Colonic mucosa (tissue), 4 donors: ENCODE measurements around the gene AP1S3. TPM values are rescaled to one million over a fixed set of nuclear protein-coding genes. Genes with fewer than 3 reads are reported as not detected.

Experiments
- DNase-seq: peaks from one replicate; pipeline ENCODE4 v3.0.0-alpha.2; 2020
- H3K27ac ChIP-seq: fragments of 200-600 bp; one replicate; pipeline ENCODE4 v1.8.0; 2021
- H3K27me3 ChIP-seq: fragments of 200-600 bp; one replicate; pipeline ENCODE4 v1.8.0; 2021
- H3K36me3 ChIP-seq: fragments of 200-600 bp; one replicate; pipeline ENCODE4 v1.8.0; 2021
- H3K4me1 ChIP-seq: fragments of 200-600 bp; one replicate; pipeline ENCODE4 v1.8.0; 2021; ENCODE audit warnings: mild to moderate bottlenecking
- H3K4me3 ChIP-seq: fragments of 200-600 bp; one replicate; pipeline ENCODE4 v1.8.0; 2021
- H3K9ac ChIP-seq, 2 donors: one replicate each; pipeline ENCODE4 v1.7.0; 2013; ENCODE audit warnings: control low read depth in 2 of 2, low read depth in 2 of 2, low read length in 2 of 2
- H3K9me3 ChIP-seq: fragments of 200-600 bp; one replicate; pipeline ENCODE4 v1.8.0; 2021
- intact Hi-C: fragments of 100-400 bp; cut with DNase I; formaldehyde crosslinking; loops from one replicate; pipeline ENCODE4 v1.14.1; 2022
- total RNA-seq, 2 donors: library from RNA; stranded (reverse); fragmentation: NEBNext Ultra II Directional in 1 of 2; extraction: Animal tissue kit (Norgen Biotek cat#: 25700) in 1 of 2; gene quantifications; one replicate each; pipeline ENCODE4 v1.2.1, GENCODE V29; 2021
- TF ChIP-seq, protein P1 (sequence below): fragments of 200-600 bp; IDR thresholded peaks from one replicate; pipeline ENCODE4 v1.8.0; 2022; ENCODE audit warnings: antibody characterized with exemption, mild to moderate bottlenecking
- donor health status: healthy.
- donor health status: DM: no; HTN: no; CAD: no.
- donor health status: DM: no; HTN: no; CAD: no.

Gene AP1S3
- total RNA-seq, 2 donors from 2014 or later, result 8.8 to 12.0 TPM

GRCh38 chr2:223759569-223760430 lies 77.6 kb downstream of the AP1S3 start:
- no peaks in the 10 kb centered on the region for H3K9me3 ChIP-seq
- H3K4me1 ChIP-seq, result no peaks in the 10 kb centered on the region
- no peaks in the 10 kb centered on the region for H3K36me3 ChIP-seq
- intact Hi-C loops, result no loop called here
- H3K4me3 ChIP-seq, result no peak overlapping the region
- DNase-seq, result no peak
- TF ChIP-seq, protein P1, sequence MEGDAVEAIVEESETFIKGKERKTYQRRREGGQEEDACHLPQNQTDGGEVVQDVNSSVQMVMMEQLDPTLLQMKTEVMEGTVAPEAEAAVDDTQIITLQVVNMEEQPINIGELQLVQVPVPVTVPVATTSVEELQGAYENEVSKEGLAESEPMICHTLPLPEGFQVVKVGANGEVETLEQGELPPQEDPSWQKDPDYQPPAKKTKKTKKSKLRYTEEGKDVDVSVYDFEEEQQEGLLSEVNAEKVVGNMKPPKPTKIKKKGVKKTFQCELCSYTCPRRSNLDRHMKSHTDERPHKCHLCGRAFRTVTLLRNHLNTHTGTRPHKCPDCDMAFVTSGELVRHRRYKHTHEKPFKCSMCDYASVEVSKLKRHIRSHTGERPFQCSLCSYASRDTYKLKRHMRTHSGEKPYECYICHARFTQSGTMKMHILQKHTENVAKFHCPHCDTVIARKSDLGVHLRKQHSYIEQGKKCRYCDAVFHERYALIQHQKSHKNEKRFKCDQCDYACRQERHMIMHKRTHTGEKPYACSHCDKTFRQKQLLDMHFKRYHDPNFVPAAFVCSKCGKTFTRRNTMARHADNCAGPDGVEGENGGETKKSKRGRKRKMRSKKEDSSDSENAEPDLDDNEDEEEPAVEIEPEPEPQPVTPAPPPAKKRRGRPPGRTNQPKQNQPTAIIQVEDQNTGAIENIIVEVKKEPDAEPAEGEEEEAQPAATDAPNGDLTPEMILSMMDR, result no peak
- no peak overlapping the region for H3K9ac ChIP-seq
- no peak overlapping the region for H3K27ac ChIP-seq
- H3K27me3 ChIP-seq, result no peaks in the 10 kb centered on the region

DNA sequence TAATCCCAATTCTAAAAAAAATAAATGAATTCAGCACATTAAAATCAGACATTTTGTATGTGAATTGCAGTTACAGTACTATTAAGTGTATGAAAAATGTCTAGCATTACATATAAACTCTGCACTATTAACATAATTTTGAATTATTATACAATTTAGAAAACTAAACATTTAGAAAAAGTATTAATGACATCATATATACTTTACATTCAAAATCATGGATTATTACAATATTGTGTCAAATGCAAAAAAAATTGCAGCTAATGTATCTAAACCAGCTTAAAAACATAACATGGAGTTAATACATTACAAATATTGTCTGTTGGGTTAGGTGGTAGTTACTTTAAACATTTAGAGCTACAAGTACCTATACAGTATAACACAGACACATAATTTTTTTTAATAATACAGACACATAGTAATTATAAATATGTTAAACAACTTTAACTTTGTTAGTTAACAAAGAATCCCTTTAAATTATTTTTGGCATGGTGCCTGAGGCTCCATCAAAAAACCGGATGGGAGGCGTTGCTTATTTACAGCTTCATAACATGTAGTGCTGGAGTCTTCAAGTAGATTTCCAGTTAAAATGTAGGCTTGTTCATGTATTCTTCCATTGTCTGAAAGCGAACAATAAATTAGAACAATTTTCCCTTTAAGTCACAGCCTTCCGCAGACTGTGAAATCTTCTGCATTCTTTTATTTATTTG lies 79.1 kb downstream of the AP1S3 start:
- Histone ChIP-seq H3K27me3 (no peaks in the 10 kb centered on the region), H3K9me3 (no peaks in the 10 kb centered on the region), H3K27ac (no peak overlapping the region), H3K36me3 (no peaks in the 10 kb centered on the region), H3K9ac (no peak overlapping the region), H3K4me3 (no peak overlapping the region), H3K4me1 (no peaks in the 10 kb centered on the region)
- intact Hi-C loops, result no loop called here
- TF ChIP-seq, protein P1, result no peak
- no peak for DNase-seq

GRCh38 chr2:223753940-223754339 lies 83.4 kb downstream of the AP1S3 start:
- H3K27ac ChIP-seq, result no peak overlapping the region
- intact Hi-C loops, result no loop called here
- H3K9ac ChIP-seq, result no peak overlapping the region
- H3K27me3 ChIP-seq, result no peaks in the 10 kb centered on the region
- no peaks in the 10 kb centered on the region for H3K36me3 ChIP-seq
- TF ChIP-seq, protein P1, result no peak
- no peaks in the 10 kb centered on the region for H3K4me1 ChIP-seq
- no peak overlapping the region for H3K4me3 ChIP-seq
- no peak for DNase-seq
- no peaks in the 10 kb centered on the region for H3K9me3 ChIP-seq

GRCh38 chr2:223751012-223751411 lies 86.4 kb downstream of the AP1S3 start:
- Histone ChIP-seq H3K4me3 (no peak overlapping the region), H3K27ac (no peak overlapping the region), H3K4me1 (no peaks in the 10 kb centered on the region), H3K9ac (no peak overlapping the region), H3K9me3 (no peaks in the 10 kb centered on the region), H3K27me3 (no peaks in the 10 kb centered on the region), H3K36me3 (no peaks in the 10 kb centered on the region)
- no peak for DNase-seq
- TF ChIP-seq, protein P1, result no peak
- intact Hi-C loops, result no loop called here

DNA sequence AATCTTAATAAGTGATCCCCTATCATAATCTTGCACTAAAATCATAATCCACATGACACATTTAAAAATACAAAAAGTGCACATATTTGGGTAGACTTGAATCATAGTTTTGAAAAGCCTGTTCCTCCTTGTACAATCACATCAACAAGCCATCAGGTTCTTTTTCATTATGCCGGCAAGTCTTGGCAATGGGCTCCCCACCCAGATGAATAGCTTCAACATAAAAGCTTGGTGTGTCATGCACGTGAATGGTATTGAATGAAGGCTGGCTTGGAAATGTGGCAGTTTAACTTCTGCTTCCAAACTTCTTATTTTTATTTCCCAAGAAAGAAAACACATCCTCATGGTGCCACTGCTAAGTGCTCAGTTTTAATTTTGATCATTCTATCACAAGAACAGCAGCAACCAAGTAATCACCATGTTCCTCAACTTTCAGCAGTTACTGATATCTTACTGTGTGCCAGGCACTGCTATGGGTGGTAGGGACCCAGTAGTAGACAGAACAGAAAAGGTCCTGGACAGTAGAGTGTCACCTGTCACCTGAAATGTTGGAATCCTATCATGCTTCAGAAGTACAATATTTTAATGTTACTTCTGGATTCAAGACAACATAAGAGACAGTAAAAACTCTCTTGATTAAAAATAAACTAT lies 89.9 kb downstream of the AP1S3 start:
- no peak overlapping the region for H3K4me3 ChIP-seq
- DNase-seq, result no peak

More for the DNA sequence above, 89.9 kb downstream of the AP1S3 start:
- Histone ChIP-seq H3K36me3 (no peaks in the 10 kb centered on the region), H3K9ac (no peak overlapping the region), H3K27me3 (no peaks in the 10 kb centered on the region), H3K9me3 (no peaks in the 10 kb centered on the region), H3K27ac (no peak overlapping the region), H3K4me1 (no peaks in the 10 kb centered on the region)
- TF ChIP-seq, protein P1, result no peak
- intact Hi-C loops, result no loop called here
